ENCODE measurements around the gene LRCOL1.

GRCh38 chr12:132614861-132615578 lies 4.6 kb upstream of the LRCOL1 start:
- TF ChIP-seq TSC22D2 (CRISPR knock-in tag; IDR thresholded peaks at IDR 0.05; ENCODE audit: borderline replicate concordance): no peak
- no peak for TF ChIP-seq ZNF232 (CRISPR knock-in tag; IDR thresholded peaks at IDR 0.05; ENCODE audit: borderline replicate concordance)
- no peak for TF ChIP-seq HDAC2 (CRISPR knock-in tag; IDR thresholded peaks at IDR 0.05)
- TF ChIP-seq CTCF (CRISPR knock-in tag; IDR thresholded peaks at IDR 0.05): peak; percentile 96
- TF ChIP-seq EP300 (IDR thresholded peaks at IDR 0.05; ENCODE audit: low read depth in 2 of 2, low read length in 2 of 2): no peak
- no peak for TF ChIP-seq EP300 (CRISPR knock-in tag; IDR thresholded peaks at IDR 0.05; ENCODE audit: borderline replicate concordance)
- peak; percentile 27; the same call in 1 of the 3 replicates for TF ChIP-seq MXI1 (IDR thresholded peaks at IDR 0.05; ENCODE audit: borderline replicate concordance, low read depth, low read length)
- no peak for TF ChIP-seq ZNF605 (CRISPR knock-in tag; IDR thresholded peaks at IDR 0.05)
- no peak for TF ChIP-seq ESRRA (CRISPR knock-in tag; IDR thresholded peaks at IDR 0.05; ENCODE audit: low read depth)

Measured in HepG2 (cell line).